ENCODE measurements around the gene SMC1B. TPM values are rescaled to one million over a fixed set of nuclear protein-coding genes. Genes with fewer than 3 reads are reported as not detected.
"Not testable (repeated sequence)": the region's sequence is repeated elsewhere in the genome, so short reads cannot be mapped to it uniquely, and the experiment has no call there.

Gene SMC1B
- total and polyA plus RNA-seq, 12 donors: 0.05 TPM; not detected in 11

- H3K36me3 ChIP-seq: peaks cover 0 to 91% (median 8%) of the 10 kb centered on the region in 9 donors
- no peak overlapping the region for H3K4me3 ChIP-seq
- no peaks in the 10 kb centered on the region for H3K9me3 ChIP-seq
- no peak for DNase-seq
- peak in 2 of 8 donors; percentile 3 to 15 for ATAC-seq
- H3K27me3 ChIP-seq: no peaks in the 10 kb centered on the region
- peak overlapping the region in 9 of 10 donors; percentile 44 to 83 (median 61) for H3K27ac ChIP-seq
- H3K4me1 ChIP-seq: peaks cover 0 to 31% (median 14%) of the 10 kb centered on the region in 9 donors
- intact Hi-C loops (cut with DNase I): loop anchor here in 3 of 10 donors (10.0 kb wide), 3 partner anchors 54 to 354 kb away; no protein-coding TSS in a partner anchor
- no peak for TF ChIP-seq CTCF (IDR thresholded peaks at IDR 0.05)
- 46 to 47% methylated on average over 8 of the region's 8 CpGs for WGBS, 2 donors
Observed at GRCh38 chr22:45328822-45329529, 84.4 kb downstream of the SMC1B start.

GRCh38 chr22:45328261-45328660 is 85.1 kb downstream of the SMC1B start:
- not testable (repeated sequence) for H3K27me3 ChIP-seq, H3K4me3 ChIP-seq, ATAC-seq, H3K9me3 ChIP-seq, DNase-seq
- intact Hi-C loops (cut with DNase I): loop anchor here in 3 of 10 donors (10.0 kb wide), 3 partner anchors 53 to 353 kb away; no protein-coding TSS in a partner anchor
- Histone ChIP-seq H3K27ac (peak overlapping the region in 1 of 10 donors; percentile 83), H3K36me3 (peaks cover 0 to 94% (median 13%) of the 10 kb centered on the region in 9 donors), H3K4me1 (peaks cover 0 to 26% (median 12%) of the 10 kb centered on the region in 9 donors)
- WGBS, 2 donors: 84 to 86% methylated on average over 7 to 8 of the region's 8 CpGs

GRCh38 chr22:45324311-45324711 is 89.1 kb downstream of the SMC1B start:
- peak in 6 of 8 donors; percentile 25 to 77 (median 58) for ATAC-seq
- intact Hi-C loops (cut with DNase I): loop anchor here in 3 of 10 donors (10.0 kb wide), 3 partner anchors 50 to 350 kb away; no protein-coding TSS in a partner anchor

GRCh38 chr22:45323695-45324094 is 89.7 kb downstream of the SMC1B start:
- intact Hi-C loops (cut with DNase I): loop anchor here in 3 of 10 donors (10.0 kb wide), 3 partner anchors 49 to 349 kb away; no protein-coding TSS in a partner anchor
- WGBS, 2 donors: 76 to 84% methylated on average over 7 of the region's 7 CpGs
- ATAC-seq (no peak), DNase-seq (no peak)
- H3K27me3 ChIP-seq: no peaks in the 10 kb centered on the region
- no peaks in the 10 kb centered on the region for H3K9me3 ChIP-seq
- peaks cover 0 to 34% (median 15%) of the 10 kb centered on the region in 9 donors for H3K4me1 ChIP-seq
- no peak overlapping the region for H3K27ac ChIP-seq
- no peak overlapping the region for H3K4me3 ChIP-seq
- H3K36me3 ChIP-seq: peaks cover 0 to 60% (median 21%) of the 10 kb centered on the region in 9 donors
- no peak for TF ChIP-seq CTCF (IDR thresholded peaks at IDR 0.05)

More at GRCh38 chr22:45324311-45324711, 89.1 kb downstream of the SMC1B start:
- no peak for DNase-seq
- Histone ChIP-seq H3K9me3 (no peaks in the 10 kb centered on the region), H3K36me3 (peaks cover 0 to 67% (median 21%) of the 10 kb centered on the region in 9 donors), H3K27ac (peak overlapping the region in 1 of 10 donors; percentile 21), H3K4me1 (peaks cover 0 to 34% (median 15%) of the 10 kb centered on the region in 9 donors), H3K4me3 (no peak overlapping the region), H3K27me3 (no peaks in the 10 kb centered on the region)
- no peak for TF ChIP-seq CTCF (IDR thresholded peaks at IDR 0.05)
- WGBS, 2 donors: 61 to 86% methylated on average over 12 of the region's 12 CpGs
